IMR-90 (cell line): ENCODE data around the gene TMEM52B. TPM values are rescaled to one million over a fixed set of nuclear protein-coding genes. Genes with fewer than 3 reads are reported as not detected.

Experiments used
- ATAC-seq: fragments of 200-7000 bp; cut with Tn5 transposase; 2 replicates; pipeline ENCODE4 v1.9.1; 2020; ENCODE audit warnings: low read depth, mild to moderate bottlenecking, moderate library complexity
- BruUV-seq: library from RNA; stranded (reverse); fragments of 400-500 nt; replicated peaks from 2 replicates; lab custom pipeline; 2021; lab: Mats Ljungman, UMichigan
- CTCF ChIA-PET: fragments of 300-600 bp; formaldehyde crosslinking; extraction: SDS; loops from one replicate; lab custom pipeline; 2021; ENCODE audit warnings: antibody characterized with exemption; lab: Yijun Ruan, JAX
- POLR2A ChIA-PET: fragments of 300-600 bp; sonication (Branson Sonifier 250); formaldehyde crosslinking; loops from one replicate; lab custom pipeline; 2022; ENCODE audit warnings: antibody characterized with exemption; ENCODE audit not compliant: unreplicated experiment; lab: Charles Lee
- DNase-seq: peaks from one replicate; pipeline ENCODE4 v3.0.0; 2013
- H2AFZ ChIP-seq: replicated peaks from 2 replicates; pipeline ENCODE3; 2013; ENCODE audit warnings: low read length, mild to moderate bottlenecking; ENCODE audit not compliant: poor library complexity
- H2AK5ac ChIP-seq: 2 replicates; pipeline ENCODE4 v1.6.1; 2013; ENCODE audit warnings: low read depth, low read length, inconsistent platforms
- H2AK9ac ChIP-seq: replicated peaks from 2 replicates; pipeline ENCODE3; 2013; ENCODE audit warnings: mild to moderate bottlenecking, low read depth, low read length, moderate library complexity; ENCODE audit not compliant: poor library complexity
- H2BK120ac ChIP-seq: 2 replicates; pipeline ENCODE4 v1.6.1; 2013; ENCODE audit warnings: low read depth, low read length, inconsistent platforms
- H2BK15ac ChIP-seq: 3 replicates; pipeline ENCODE4 v1.6.1; 2013; ENCODE audit warnings: low read depth, low read length, inconsistent platforms
- H2BK20ac ChIP-seq: 2 replicates; pipeline ENCODE4 v1.6.1; 2013; ENCODE audit warnings: low read depth, mild to moderate bottlenecking, inconsistent platforms, low read length, moderate library complexity
- H2BK5ac ChIP-seq: 2 replicates; pipeline ENCODE4 v1.6.1; 2013; ENCODE audit warnings: mild to moderate bottlenecking, low read depth, low read length, inconsistent platforms; ENCODE audit not compliant: poor library complexity, severe bottlenecking
- H3K14ac ChIP-seq: replicated peaks from 2 replicates; pipeline ENCODE4 v1.6.1; 2013; ENCODE audit warnings: low read depth, low read length, inconsistent platforms
- H3K18ac ChIP-seq: 2 replicates; pipeline ENCODE4 v1.6.1; 2013; ENCODE audit warnings: low read depth, low read length, control low read depth
- H3K23ac ChIP-seq: 2 replicates; pipeline ENCODE4 v1.6.1; 2013; ENCODE audit warnings: low read depth, low read length, inconsistent platforms
- H3K27ac ChIP-seq: 2 replicates; pipeline ENCODE4 v1.5.1; 2013; ENCODE audit warnings: mild to moderate bottlenecking, control low read depth, low read length; ENCODE audit not compliant: insufficient read depth
- H3K27me3 ChIP-seq: 2 replicates; pipeline ENCODE4 v1.6.1; 2013; ENCODE audit warnings: low read length; ENCODE audit not compliant: control insufficient read depth, insufficient read depth
- H3K36me3 ChIP-seq: 2 replicates; pipeline ENCODE4 v1.6.1; 2013; ENCODE audit warnings: low read length, mixed read lengths; ENCODE audit not compliant: control insufficient read depth, insufficient read depth
- H3K4ac ChIP-seq: 2 replicates; pipeline ENCODE4 v1.6.1; 2013; ENCODE audit warnings: low read depth, low read length, inconsistent platforms
- H3K4me1 ChIP-seq: 2 replicates; pipeline ENCODE4 v1.6.1; 2013; ENCODE audit warnings: low read length, mixed read lengths; ENCODE audit not compliant: control insufficient read depth, insufficient read depth
- H3K4me2 ChIP-seq: 2 replicates; pipeline ENCODE4 v1.6.1; 2013; ENCODE audit warnings: low read depth, mild to moderate bottlenecking, control low read depth, low read length, moderate library complexity
- H3K4me3 ChIP-seq: 2 replicates; pipeline ENCODE4 v1.5.1; 2013; ENCODE audit warnings: low read depth, mild to moderate bottlenecking, control low read depth, low read length, moderate library complexity; ENCODE audit not compliant: insufficient read depth
- H3K56ac ChIP-seq: 2 replicates; pipeline ENCODE4 v1.6.1; 2013; ENCODE audit warnings: low read length, inconsistent platforms; ENCODE audit not compliant: insufficient read depth; ENCODE audit errors: extremely low read depth
- H3K79me1 ChIP-seq, 2 experiments: 2 replicates each; pipeline ENCODE4 v1.6.1; 2013; ENCODE audit warnings: low read length in 2 of 2, inconsistent platforms in 1 of 2, low read depth in 1 of 2
- H3K9ac ChIP-seq: 2 replicates; pipeline ENCODE4 v1.6.1; 2013; ENCODE audit warnings: low read depth, low read length, control low read depth
- H3K9me1 ChIP-seq: 2 replicates; pipeline ENCODE4 v1.6.1; 2013; ENCODE audit warnings: low read length, inconsistent platforms; ENCODE audit not compliant: insufficient read depth
- H3K9me3 ChIP-seq: 2 replicates; pipeline ENCODE4 v1.6.1; 2013; ENCODE audit warnings: low read length; ENCODE audit not compliant: control insufficient read depth, insufficient read depth
- H4K20me1 ChIP-seq: 2 replicates; pipeline ENCODE4 v1.6.1; 2013; ENCODE audit warnings: low read length, inconsistent platforms; ENCODE audit not compliant: insufficient read depth
- H4K5ac ChIP-seq: 2 replicates; pipeline ENCODE4 v1.6.1; 2013; ENCODE audit warnings: mild to moderate bottlenecking, low read depth, low read length, control low read depth
- H4K8ac ChIP-seq, 2 experiments: 2 replicates each; pipeline ENCODE4 v1.6.1; 2013; ENCODE audit warnings: low read depth in 2 of 2, low read length in 2 of 2, control low read depth in 1 of 2, inconsistent platforms in 1 of 2
- H4K91ac ChIP-seq: 2 replicates; pipeline ENCODE4 v1.6.1; 2013; ENCODE audit warnings: low read depth, low read length, inconsistent platforms; ENCODE audit not compliant: insufficient read depth
- BHLHE40 ChIP-seq: fragments of 150-350 bp; IDR thresholded peaks from 2 replicates; pipeline ENCODE4 v1.6.1; 2016; ENCODE audit warnings: mild to moderate bottlenecking, low read depth, low read length
- MXI1 ChIP-seq: IDR thresholded peaks from 2 replicates; pipeline ENCODE4 v1.6.1; 2012; ENCODE audit warnings: low read depth, mild to moderate bottlenecking, low read length, moderate library complexity, borderline replicate concordance
- NFE2L2 ChIP-seq: fragments of 150-350 bp; IDR thresholded peaks from 2 replicates; pipeline ENCODE4 v1.6.1; 2016; ENCODE audit warnings: low read depth, mild to moderate bottlenecking, low read length
- RAD21 ChIP-seq: IDR thresholded peaks from 2 replicates; pipeline ENCODE4 v1.6.1; 2012; ENCODE audit warnings: low read length, improper control_type of control experiment
- RCOR1 ChIP-seq: IDR thresholded peaks from 2 replicates; pipeline ENCODE4 v1.6.1; 2012; ENCODE audit warnings: mild to moderate bottlenecking, low read length, improper control_type of control experiment; ENCODE audit not compliant: insufficient replicate concordance
- RFX5 ChIP-seq: IDR thresholded peaks from 2 replicates; pipeline ENCODE4 v1.8.0; 2012; ENCODE audit warnings: low read depth, mild to moderate bottlenecking, low read length, moderate library complexity
- SMC3 ChIP-seq: fragments of 150-350 bp; IDR thresholded peaks from 2 replicates; pipeline ENCODE4 v1.6.1; 2016; ENCODE audit warnings: low read depth, mild to moderate bottlenecking, antibody characterized with exemption, low read length, moderate library complexity
- USF2 ChIP-seq: fragments of 150-350 bp; IDR thresholded peaks from 2 replicates; pipeline ENCODE4 v1.6.1; 2017; ENCODE audit warnings: mild to moderate bottlenecking, antibody characterized with exemption, low read length, low read depth
- WGBS, 2 experiments: methylation state at CpG; one replicate each; pipeline versions ENCODE4 v1.1.5 to v1.1.7; 2013; ENCODE audit warnings: missing lambda C conversion rate in 2 of 2; ENCODE audit not compliant: insufficient read length in 1 of 2; ENCODE audit errors: extremely low coverage in 2 of 2; 5-methylcytosine and 5-hydroxymethylcytosine counted together
- dilution Hi-C: fragments of 300-500 bp; cut with HindIII; formaldehyde crosslinking; loops from one replicate; pipeline ENCODE4 v1.14.3; 2018; ENCODE audit warnings: low sequenced_read_pairs; ENCODE audit not compliant: unreplicated experiment
- in situ Hi-C: fragments of 300-500 bp; cut with MboI; formaldehyde crosslinking; loops from 3 replicates; pipeline ENCODE4 v1.14.3; 2019; ENCODE audit warnings: low sequenced_read_pairs, inconsistent platforms, mixed read lengths
- intact Hi-C: fragments of 100-400 bp; cut with micrococcal nuclease; formaldehyde crosslinking; loops from 2 replicates; pipeline ENCODE4 v1.10.0; 2022
- polyA plus RNA-seq, 3 experiments: library from polyadenylated mRNA; depleted of rRNA; stranded (reverse); fragments of >200 nt; gene quantifications; 2 replicates each; pipeline ENCODE4 v1.2.3, GENCODE V29; 2012; ENCODE audit warnings: low replicate concordance in 1 of 3
- total RNA-seq: library from RNA; depleted of rRNA; stranded (reverse); fragments of >200 nt; gene quantifications from 2 replicates; pipeline ENCODE4 v1.2.3, GENCODE V29; 2012

The TMEM52B gene
- total and polyA plus RNA-seq, 2 of the 4 experiments (the other 2 are of a cell fraction) = 2.0 to 3.6 TPM

- no peak for TF ChIP-seq USF2
Measured at GRCh38 chr12:10153271-10154144, 25.3 kb upstream of the TMEM52B start (continued).

GRCh38 chr12:10154145-10154496, 24.7 kb upstream of the TMEM52B start:
- no peak for ATAC-seq
- H3K56ac ChIP-seq = no peak overlapping the region
- no peaks in the 10 kb centered on the region for H3K27me3 ChIP-seq
- H2AK5ac ChIP-seq = peak overlapping the region; percentile 36
- WGBS, 2 experiments = no CpG with 5 or more reads among the region's 6 CpGs
- H4K8ac ChIP-seq = peak overlapping the region; percentile 42 to 94
- H3K9ac ChIP-seq = no peak overlapping the region
- peak overlapping the region; percentile 93 for H3K14ac ChIP-seq
- H2BK15ac ChIP-seq = peak overlapping the region; percentile 79; the same call in 2 of the 3 replicates
- peak overlapping the region; percentile 98 for H2BK120ac ChIP-seq
- H3K4ac ChIP-seq = peak overlapping the region; percentile 95
- H4K20me1 ChIP-seq = no peaks in the 10 kb centered on the region
- peaks cover 8% of the 10 kb centered on the region for H3K4me1 ChIP-seq
- H4K91ac ChIP-seq = peak overlapping the region; percentile 90
- H3K79me1 ChIP-seq = no peaks in the 10 kb centered on the region
- no TSS peak for BruUV-seq
- H3K9me1 ChIP-seq = no peaks in the 10 kb centered on the region
- peak overlapping the region; percentile 68 for H3K27ac ChIP-seq
- H3K4me3 ChIP-seq = no peak overlapping the region
- H4K5ac ChIP-seq = peak overlapping the region; percentile 97
- ChIA-PET POLR2A (interaction anchor here (0.9 kb wide), 1 partner anchor 59 kb away, joined by 3 read pairs; no protein-coding TSS in a partner anchor), CTCF (interaction anchor here (0.9 to 2.6 kb wide), 3 partner anchors 11 to 404 kb away, joined by 3 to 31 read pairs (median 6); no protein-coding TSS in a partner anchor)
- peak overlapping the region; percentile 53 for H2AK9ac ChIP-seq
- H2AFZ ChIP-seq = peak overlapping the region; percentile 98
- no peak for TF ChIP-seq RFX5
- no peak for TF ChIP-seq SMC3
- TF ChIP-seq RCOR1 = no peak
- TF ChIP-seq USF2 = no peak
- no peak for TF ChIP-seq NFE2L2
- TF ChIP-seq MXI1 = no peak
- no peak for TF ChIP-seq RAD21
- no peak for TF ChIP-seq BHLHE40
- peak overlapping the region; percentile 44; the same call in 1 of the 2 replicates for H3K23ac ChIP-seq
- H2BK5ac ChIP-seq = no peak overlapping the region
- in situ Hi-C loops = loop anchor here (5.0 kb wide), 1 partner anchor 38 kb away; no protein-coding TSS in a partner anchor
- H3K36me3 ChIP-seq = no peaks in the 10 kb centered on the region
- H2BK20ac ChIP-seq = peak overlapping the region; percentile 45
- intact Hi-C loops = no loop called here
- dilution Hi-C loops = no loop called here
- no peak for DNase-seq
- peak overlapping the region; percentile 85 for H3K18ac ChIP-seq
- peak overlapping the region; percentile 75; the same call in 1 of the 2 replicates for H3K4me2 ChIP-seq
- H3K9me3 ChIP-seq = no peaks in the 10 kb centered on the region
